Gastroesophageal sphincter (tissue), 3 donors: ENCODE measurements around the gene GNAQ.

ENCODE experiments used
- EP300 ChIP-seq: sonication (generic); formaldehyde crosslinking; IDR thresholded peaks from one replicate; pipeline ENCODE4 v1.6.1; 2017; ENCODE audit warnings: antibody characterized with exemption, mild to moderate bottlenecking
- POLR2A ChIP-seq, 2 donors: fragments of 450-650 bp; IDR thresholded peaks; one replicate each; pipeline ENCODE4 v1.6.1; 2017; ENCODE audit warnings: antibody characterized with exemption in 2 of 2, mild to moderate bottlenecking in 2 of 2, moderate library complexity in 1 of 2
- POLR2AphosphoS5 ChIP-seq: sonication (generic); formaldehyde crosslinking; IDR thresholded peaks from one replicate; pipeline ENCODE4 v1.6.1; 2017; ENCODE audit warnings: antibody characterized with exemption
- TF ChIP-seq, protein P1 (sequence below), 4 experiments: fragments of 200-600 bp in 2 of 4; fragments of 450-650 bp in 2 of 4; sonication (generic) in 1 of 4; IDR thresholded peaks; one replicate each; pipeline ENCODE4 v1.5.1; 2017 to 2019; ENCODE audit warnings: antibody characterized with exemption in 4 of 4, mild to moderate bottlenecking in 2 of 4, moderate library complexity in 2 of 4

DNA sequence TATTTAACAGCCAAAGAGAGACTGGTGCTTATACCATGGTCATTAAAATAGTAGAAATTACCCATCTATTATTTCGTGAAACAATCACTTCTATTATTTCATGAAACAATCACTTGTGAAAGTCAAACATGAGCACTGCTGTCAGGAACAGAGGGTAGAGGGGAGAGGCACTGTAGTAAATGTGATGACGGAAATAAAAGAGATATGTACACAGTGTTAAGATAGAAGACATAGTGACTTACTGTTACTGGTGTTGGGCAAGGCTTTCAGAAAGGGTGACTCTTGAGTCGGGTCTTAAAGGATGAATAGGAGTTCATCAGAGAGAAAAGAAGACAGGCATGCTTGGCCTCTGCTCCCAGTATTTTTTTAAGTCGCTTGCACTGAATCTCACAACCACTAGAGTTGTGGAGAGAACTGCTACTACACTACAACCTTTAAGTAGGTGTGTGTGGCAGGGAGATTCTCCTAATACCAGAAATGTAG lies 220.9 kb downstream of the GNAQ start:
- TF ChIP-seq, protein P1, sequence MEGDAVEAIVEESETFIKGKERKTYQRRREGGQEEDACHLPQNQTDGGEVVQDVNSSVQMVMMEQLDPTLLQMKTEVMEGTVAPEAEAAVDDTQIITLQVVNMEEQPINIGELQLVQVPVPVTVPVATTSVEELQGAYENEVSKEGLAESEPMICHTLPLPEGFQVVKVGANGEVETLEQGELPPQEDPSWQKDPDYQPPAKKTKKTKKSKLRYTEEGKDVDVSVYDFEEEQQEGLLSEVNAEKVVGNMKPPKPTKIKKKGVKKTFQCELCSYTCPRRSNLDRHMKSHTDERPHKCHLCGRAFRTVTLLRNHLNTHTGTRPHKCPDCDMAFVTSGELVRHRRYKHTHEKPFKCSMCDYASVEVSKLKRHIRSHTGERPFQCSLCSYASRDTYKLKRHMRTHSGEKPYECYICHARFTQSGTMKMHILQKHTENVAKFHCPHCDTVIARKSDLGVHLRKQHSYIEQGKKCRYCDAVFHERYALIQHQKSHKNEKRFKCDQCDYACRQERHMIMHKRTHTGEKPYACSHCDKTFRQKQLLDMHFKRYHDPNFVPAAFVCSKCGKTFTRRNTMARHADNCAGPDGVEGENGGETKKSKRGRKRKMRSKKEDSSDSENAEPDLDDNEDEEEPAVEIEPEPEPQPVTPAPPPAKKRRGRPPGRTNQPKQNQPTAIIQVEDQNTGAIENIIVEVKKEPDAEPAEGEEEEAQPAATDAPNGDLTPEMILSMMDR (IDR thresholded peaks at IDR 0.05): no peak
- no peak for TF ChIP-seq POLR2AphosphoS5
- TF ChIP-seq EP300: no peak
- TF ChIP-seq POLR2A (IDR thresholded peaks at IDR 0.05): no peak
